Neuronal stem cell (in vitro differentiated cells): Measurements from ENCODE around the gene MPRIP.

Source experiments
- DNase-seq: peaks from one replicate; pipeline ENCODE4 v3.0.0-alpha.2; 2013; ENCODE audit warnings: low spot score
- H2AFZ ChIP-seq: one replicate; pipeline ENCODE4 v1.6.1; 2013; ENCODE audit warnings: mild to moderate bottlenecking, low read length, inconsistent platforms
- H2AK5ac ChIP-seq: 2 replicates; pipeline ENCODE4 v1.6.1; 2013; ENCODE audit warnings: low read depth, mild to moderate bottlenecking, inconsistent platforms, low read length, moderate library complexity, mixed read lengths
- H2BK120ac ChIP-seq: 2 replicates; pipeline ENCODE4 v1.6.1; 2013; ENCODE audit warnings: low read depth, mild to moderate bottlenecking, inconsistent platforms, low read length, moderate library complexity, mixed read lengths
- H2BK12ac ChIP-seq: one replicate; pipeline ENCODE4 v1.6.1; 2013; ENCODE audit warnings: low read length, inconsistent platforms
- H2BK15ac ChIP-seq: 2 replicates; pipeline ENCODE4 v1.6.1; 2013; ENCODE audit warnings: mild to moderate bottlenecking, low read length, inconsistent platforms, mixed read lengths
- H2BK5ac ChIP-seq: one replicate; pipeline ENCODE4 v1.6.1; 2013; ENCODE audit warnings: inconsistent platforms, mild to moderate bottlenecking, low read length, moderate library complexity
- H3K14ac ChIP-seq: one replicate; pipeline ENCODE4 v1.6.1; 2013; ENCODE audit warnings: low read length, inconsistent platforms
- H3K18ac ChIP-seq: 2 replicates; pipeline ENCODE4 v1.6.1; 2013; ENCODE audit warnings: low read length, inconsistent platforms
- H3K23ac ChIP-seq: 2 replicates; pipeline ENCODE4 v1.6.1; 2013; ENCODE audit warnings: low read depth, mild to moderate bottlenecking, mixed read lengths, low read length, inconsistent platforms; ENCODE audit not compliant: poor library complexity
- H3K27ac ChIP-seq: replicated peaks from 3 replicates; pipeline ENCODE4 v1.5.1; 2013; ENCODE audit warnings: low read length, inconsistent platforms
- H3K27me3 ChIP-seq, 3 experiments: 2 replicates each; pipeline ENCODE4 v1.6.1; 2013; ENCODE audit warnings: low read length in 3 of 3, mild to moderate bottlenecking in 2 of 3, inconsistent platforms in 1 of 3, low read depth in 1 of 3, mixed read lengths in 1 of 3, moderate library complexity in 1 of 3; ENCODE audit not compliant: control insufficient read depth in 3 of 3, insufficient read depth in 3 of 3
- H3K36me3 ChIP-seq, 2 donors: replicated peaks in 1 of 2; 2 replicates each; pipeline ENCODE4 v1.6.1; 2013; ENCODE audit warnings: low read length in 2 of 2; ENCODE audit not compliant: control insufficient read depth in 2 of 2, insufficient read depth in 2 of 2
- H3K4ac ChIP-seq: 2 replicates; pipeline ENCODE4 v1.6.1; 2013; ENCODE audit warnings: inconsistent platforms, mild to moderate bottlenecking, low read length, moderate library complexity
- H3K4me1 ChIP-seq, 2 donors: 1 replicate in 1 of 2; 2 replicates in 1 of 2; pipeline ENCODE4 v1.6.1; 2013; ENCODE audit warnings: low read length in 2 of 2, low read depth in 1 of 2; ENCODE audit not compliant: control insufficient read depth in 2 of 2, insufficient read depth in 1 of 2
- H3K4me2 ChIP-seq: one replicate; pipeline ENCODE4 v1.6.1; 2013; ENCODE audit warnings: mild to moderate bottlenecking, low read length, inconsistent platforms; ENCODE audit not compliant: insufficient read depth, poor library complexity, severe bottlenecking
- H3K4me3 ChIP-seq, 2 donors: 2 replicates each; pipeline ENCODE4 v1.5.1; 2013; ENCODE audit warnings: low read length in 2 of 2, mild to moderate bottlenecking in 2 of 2, inconsistent platforms in 1 of 2, moderate library complexity in 1 of 2
- H3K79me1 ChIP-seq: one replicate; pipeline ENCODE4 v1.6.1; 2013; ENCODE audit warnings: low read depth, mild to moderate bottlenecking, inconsistent platforms, low read length, moderate library complexity
- H3K9ac ChIP-seq: one replicate; pipeline ENCODE4 v1.6.1; 2013; ENCODE audit warnings: mild to moderate bottlenecking, low read depth, low read length, inconsistent platforms; ENCODE audit not compliant: poor library complexity
- H3K9me3 ChIP-seq, 2 donors: replicated peaks in 1 of 2; 2 replicates each; pipeline versions ENCODE3 to v1.6.1; 2013; ENCODE audit warnings: low read length in 2 of 2, mild to moderate bottlenecking in 2 of 2, inconsistent platforms in 1 of 2, low read depth in 1 of 2, mixed read lengths in 1 of 2, moderate library complexity in 1 of 2; ENCODE audit not compliant: control insufficient read depth in 2 of 2, insufficient read depth in 1 of 2
- H4K8ac ChIP-seq: one replicate; pipeline ENCODE4 v1.6.1; 2013; ENCODE audit warnings: low read depth, mild to moderate bottlenecking, inconsistent platforms, low read length, moderate library complexity
- H4K91ac ChIP-seq: one replicate; pipeline ENCODE4 v1.6.1; 2013; ENCODE audit warnings: low read length, low read depth, mild to moderate bottlenecking, inconsistent platforms; ENCODE audit not compliant: poor library complexity
- WGBS, 2 donors: extraction: QIAGEN DNeasy Blood & Tissue Kit; methylation state at CpG; one replicate each; pipeline ENCODE4 v1.1.7; 2013; ENCODE audit warnings: missing lambda C conversion rate in 2 of 2, mixed read lengths in 1 of 2; ENCODE audit not compliant: insufficient read length in 2 of 2, insufficient replicate concordance in 1 of 2; ENCODE audit errors: extremely low coverage in 2 of 2; 5-methylcytosine and 5-hydroxymethylcytosine counted together

Gene MPRIP

DNA sequence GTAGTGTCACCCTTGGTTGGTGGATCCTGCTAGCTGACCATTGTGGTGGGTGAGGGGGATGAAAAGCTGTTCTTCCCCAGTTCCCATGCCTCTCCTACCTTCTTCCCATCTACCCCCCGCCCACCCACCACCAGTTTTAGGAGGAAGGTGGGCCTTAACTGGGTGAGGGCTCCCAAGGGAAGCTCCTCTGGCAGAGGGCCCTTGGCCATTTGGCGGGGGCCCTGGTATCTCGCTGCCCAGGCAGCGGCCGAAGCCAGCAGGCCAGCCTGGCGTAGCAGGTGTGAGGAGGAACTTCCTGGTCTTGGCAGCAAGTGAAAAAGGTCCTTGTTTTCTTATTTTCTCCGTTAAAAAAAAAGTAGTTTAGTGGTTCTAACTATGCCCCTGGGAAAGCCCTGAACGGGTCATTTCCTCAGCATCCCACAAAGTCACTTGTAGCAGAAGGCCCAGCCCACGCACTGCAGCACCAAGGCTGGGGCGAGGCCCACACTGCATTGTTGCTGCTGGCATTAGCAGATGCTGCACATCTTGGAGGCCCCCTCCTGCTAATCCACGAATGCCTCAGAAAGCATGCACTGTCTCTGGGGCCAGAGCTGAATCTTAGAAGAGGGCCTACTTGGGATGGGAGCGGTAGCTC, 72.5 kb downstream of the MPRIP start:
- Histone ChIP-seq H3K27ac (no peak overlapping the region), H2AFZ (no peak overlapping the region), H3K4me1 (peaks cover 0 to 10% of the 10 kb centered on the region in 2 donors), H2BK15ac (no peak overlapping the region), H3K79me1 (peaks cover 9% of the 10 kb centered on the region), H2BK5ac (no peak overlapping the region), H3K27me3 (no peaks in the 10 kb centered on the region), H3K18ac (peak overlapping the region; percentile 16), H3K23ac (no peak overlapping the region), H2AK5ac (no peak overlapping the region), H4K91ac (no peak overlapping the region), H3K36me3 (peaks cover 0 to 4% of the 10 kb centered on the region in 2 donors), H3K4me2 (no peak overlapping the region), H3K4ac (no peak overlapping the region), H2BK12ac (no peak overlapping the region), H3K4me3 (no peak overlapping the region), H4K8ac (no peak overlapping the region), H3K14ac (no peak overlapping the region), H3K9me3 (peaks cover 0 to 4% of the 10 kb centered on the region in 2 donors), H3K9ac (no peak overlapping the region), H2BK120ac (peak overlapping the region; percentile 56)
- WGBS, 2 donors, result no CpG with 5 or more reads among the region's 12 CpGs
- DNase-seq, result no peak

DNA sequence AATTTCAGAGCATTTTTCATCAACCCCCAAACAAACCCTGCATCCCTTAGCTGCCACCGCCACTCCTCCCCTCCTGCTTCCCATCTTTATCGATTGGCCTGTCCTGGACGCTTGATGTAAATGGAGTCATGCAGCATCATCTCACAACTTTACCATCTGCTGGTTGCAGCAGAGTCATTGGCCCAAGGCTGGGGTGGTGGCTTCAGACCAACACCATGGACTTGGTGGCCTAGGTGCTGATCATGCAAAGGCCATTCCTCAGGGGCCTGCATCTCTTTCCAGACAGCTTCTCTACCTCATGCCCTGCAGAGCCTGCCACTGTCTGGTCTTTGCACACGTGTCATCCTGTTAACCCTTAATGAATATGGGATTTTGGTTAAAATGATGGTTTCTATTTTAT, 73.4 kb downstream of the MPRIP start:
- Histone ChIP-seq H3K4me3 (no peak overlapping the region), H3K18ac (no peak overlapping the region), H3K23ac (no peak overlapping the region), H2BK12ac (no peak overlapping the region), H4K8ac (no peak overlapping the region), H4K91ac (no peak overlapping the region), H2BK15ac (no peak overlapping the region), H3K9ac (no peak overlapping the region), H3K79me1 (peaks cover 9% of the 10 kb centered on the region), H3K36me3 (peaks cover 0 to 1% of the 10 kb centered on the region in 2 donors), H3K9me3 (peaks cover 0 to 4% of the 10 kb centered on the region in 2 donors), H3K4me1 (peaks cover 0 to 12% of the 10 kb centered on the region in 2 donors), H2BK5ac (no peak overlapping the region), H3K27ac (no peak overlapping the region), H3K4me2 (no peak overlapping the region), H3K27me3 (no peaks in the 10 kb centered on the region), H2BK120ac (no peak overlapping the region), H2AFZ (no peak overlapping the region), H3K14ac (no peak overlapping the region), H2AK5ac (no peak overlapping the region), H3K4ac (no peak overlapping the region)
- no peak for DNase-seq
- no CpG with 5 or more reads among the region's 4 CpGs for WGBS, 2 donors

- Histone ChIP-seq H3K79me1 (peaks cover 9% of the 10 kb centered on the region), H2AK5ac (no peak overlapping the region), H3K27ac (no peak overlapping the region), H2BK15ac (no peak overlapping the region), H3K4me2 (no peak overlapping the region), H3K9ac (peak overlapping the region; percentile 27), H3K4me3 (no peak overlapping the region), H3K9me3 (peaks cover 0 to 4% of the 10 kb centered on the region in 2 donors), H4K91ac (no peak overlapping the region), H2BK5ac (peak overlapping the region; percentile 67), H3K4ac (no peak overlapping the region), H2BK12ac (no peak overlapping the region), H4K8ac (no peak overlapping the region), H3K36me3 (no peaks in the 10 kb centered on the region), H3K4me1 (peaks cover 0 to 14% of the 10 kb centered on the region in 2 donors), H2AFZ (no peak overlapping the region), H3K27me3 (no peaks in the 10 kb centered on the region), H2BK120ac (no peak overlapping the region), H3K18ac (no peak overlapping the region), H3K14ac (no peak overlapping the region), H3K23ac (peak overlapping the region; percentile 68)
- no CpG with 5 or more reads among the region's 4 CpGs for WGBS, 2 donors
- DNase-seq, result no peak
These were observed 74.1 kb downstream of the MPRIP start for GRCh38 chr17:17116406-17116805.

GRCh38 chr17:17117923-17118322, 75.7 kb downstream of the MPRIP start:
- no peak overlapping the region for H3K4me3 ChIP-seq
- H3K27me3 ChIP-seq, result no peaks in the 10 kb centered on the region
- H4K8ac ChIP-seq, result no peak overlapping the region
- H3K23ac ChIP-seq, result no peak overlapping the region
- H3K36me3 ChIP-seq, result no peaks in the 10 kb centered on the region
- H3K9ac ChIP-seq, result peak overlapping the region; percentile 10
- H3K4me2 ChIP-seq, result no peak overlapping the region
- H3K27ac ChIP-seq, result no peak overlapping the region
- no peak overlapping the region for H3K14ac ChIP-seq
- H4K91ac ChIP-seq, result no peak overlapping the region
- H2AK5ac ChIP-seq, result no peak overlapping the region
- no peak overlapping the region for H2BK5ac ChIP-seq
- no peak overlapping the region for H2BK120ac ChIP-seq
- no peak overlapping the region for H2BK12ac ChIP-seq
- H3K79me1 ChIP-seq, result peaks cover 9% of the 10 kb centered on the region
- no peak for DNase-seq
- peaks cover 0 to 12% of the 10 kb centered on the region in 2 donors for H3K4me1 ChIP-seq
- no peak overlapping the region for H3K4ac ChIP-seq
- H3K9me3 ChIP-seq, result peaks cover 0 to 4% of the 10 kb centered on the region in 2 donors
- no peak overlapping the region for H2AFZ ChIP-seq
- no CpG with 5 or more reads among the region's 3 CpGs for WGBS, 2 donors
- no peak overlapping the region for H2BK15ac ChIP-seq
- H3K18ac ChIP-seq, result no peak overlapping the region
